HTR-8/SVneo (cell line): ENCODE measurements around the gene MT1H.
"Not testable (repeated sequence)": the region's sequence is repeated elsewhere in the genome, so short reads cannot be mapped to it uniquely, and the experiment has no call there.

ENCODE experiments used
- DNase-seq: peaks from one replicate; pipeline ENCODE4 v3.0.0; 2011; ENCODE audit warnings: low spot score, mixed read lengths; ENCODE audit not compliant: insufficient read length
- FAIRE-seq: peaks from 2 replicates; lab custom pipeline; 2011; peaks lifted over from hg19 to GRCh38; lab: Jason Lieb, UNC

MT1H gene

DNA sequence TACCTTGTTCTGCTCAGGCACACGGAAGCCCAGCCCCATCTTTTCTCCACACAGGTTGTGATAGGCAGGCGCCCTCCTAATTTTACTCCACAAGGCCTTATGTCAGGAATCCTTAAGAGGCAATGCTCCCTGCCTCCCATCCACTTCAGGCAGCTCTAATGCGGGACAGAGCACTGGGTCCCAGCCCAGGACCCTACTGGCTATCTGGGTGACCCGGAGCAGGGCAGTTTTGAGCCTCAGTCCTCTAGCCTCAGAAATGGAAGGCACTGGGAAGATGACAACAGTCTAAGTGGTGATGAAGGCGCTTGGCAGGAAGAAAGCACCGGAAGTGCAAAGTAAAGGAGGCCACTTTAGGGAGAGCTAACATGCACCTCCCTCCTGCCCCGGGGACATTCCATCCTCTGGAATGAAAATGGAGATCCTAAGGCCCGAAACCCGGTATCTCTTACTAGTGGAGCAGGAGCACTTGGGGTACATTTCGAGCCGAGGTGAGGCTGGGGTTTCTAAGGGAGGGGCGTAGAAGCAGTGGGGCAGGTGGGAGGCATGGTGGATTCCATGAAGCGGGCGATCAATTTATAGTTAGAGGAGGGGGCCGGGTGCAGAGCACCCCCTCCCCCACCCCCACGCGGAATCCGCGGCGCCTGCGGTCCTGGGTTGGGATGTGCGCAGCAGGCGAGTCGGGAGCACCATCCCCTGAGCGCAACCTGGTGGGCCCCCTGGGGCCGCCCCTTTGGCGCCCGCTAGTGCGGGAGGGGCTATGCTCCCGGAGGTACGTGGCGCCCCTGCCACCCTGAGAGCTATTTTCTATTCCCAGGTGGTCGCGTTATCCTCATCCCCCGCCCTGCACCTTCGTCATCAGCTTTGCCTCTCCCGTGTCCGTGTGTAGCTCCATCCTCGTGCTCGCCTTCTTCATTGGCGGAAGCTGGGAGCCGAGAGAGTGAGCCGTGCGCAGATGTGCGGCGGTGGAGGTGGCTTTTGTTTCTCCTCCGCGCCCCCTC, 7.0 kb upstream of the MT1H start:
- DNase-seq (no peak), FAIRE-seq (no peak)

DNA sequence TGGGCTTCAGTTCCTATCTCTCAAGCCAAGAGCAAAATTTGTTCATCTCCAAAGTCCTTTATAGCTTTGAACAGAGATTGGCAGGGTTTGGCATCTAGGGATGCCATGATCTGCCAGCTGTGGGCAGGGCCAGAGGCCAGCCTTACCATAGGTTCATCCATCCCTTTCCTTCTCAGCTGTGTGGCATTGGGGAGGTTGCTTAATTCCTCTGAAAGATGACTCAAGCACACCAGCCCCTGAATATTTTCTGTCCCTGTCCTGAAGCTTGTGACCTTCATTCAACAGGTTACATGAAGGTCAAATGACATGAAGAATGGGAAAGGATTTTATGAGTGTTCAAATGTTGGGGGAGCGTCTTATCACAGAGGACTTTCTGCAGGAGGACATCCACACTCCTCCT, 5.1 kb upstream of the MT1H start:
- DNase-seq = no peak
- FAIRE-seq = no peak

DNA sequence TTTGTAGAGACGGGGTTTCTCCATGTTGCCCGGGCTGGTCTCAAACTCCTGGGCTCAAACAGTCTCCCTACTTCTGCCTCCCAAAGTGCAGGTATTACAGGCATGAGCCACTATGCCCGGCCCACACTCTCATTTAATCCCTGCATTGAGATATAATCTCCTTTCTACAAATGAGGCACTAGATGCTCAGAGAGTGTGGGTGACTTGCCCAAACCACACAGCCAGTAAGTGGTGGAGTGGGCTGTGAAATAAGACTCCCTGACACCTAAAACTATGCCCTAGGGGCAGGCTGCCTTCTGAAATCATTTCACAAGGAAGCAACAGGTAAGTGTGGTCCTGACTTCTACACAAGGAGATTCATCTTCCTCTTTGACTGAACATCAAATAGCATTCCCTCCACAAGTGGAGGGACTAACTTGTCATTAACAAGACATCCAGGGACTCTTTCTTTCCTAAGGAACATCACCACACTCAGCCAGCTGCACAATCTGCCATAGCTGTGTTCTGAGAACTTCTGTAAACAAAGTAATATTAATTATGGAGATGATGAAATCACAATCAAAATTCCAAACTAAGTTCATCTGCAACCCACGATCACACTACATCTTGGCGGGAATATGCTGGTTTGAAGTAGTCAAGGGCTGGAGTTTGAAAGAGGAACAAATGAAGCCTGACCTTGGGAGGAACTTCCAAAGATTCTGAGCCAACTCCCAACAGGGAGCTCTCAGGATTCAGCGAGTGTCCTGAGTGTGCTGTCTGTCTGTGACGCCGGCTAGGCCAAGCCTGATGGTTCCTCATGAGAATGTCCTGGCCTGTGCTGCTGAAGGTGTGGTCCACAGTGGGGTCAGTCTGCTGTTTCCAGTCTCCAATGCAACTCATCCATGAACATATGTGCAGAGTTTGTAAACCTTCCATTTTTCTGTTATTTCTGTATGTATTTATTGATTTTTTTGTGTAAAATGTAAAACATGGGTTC, 4.0 kb upstream of the MT1H start:
- peak; percentile 66 for FAIRE-seq
- not testable (repeated sequence) for DNase-seq

DNA sequence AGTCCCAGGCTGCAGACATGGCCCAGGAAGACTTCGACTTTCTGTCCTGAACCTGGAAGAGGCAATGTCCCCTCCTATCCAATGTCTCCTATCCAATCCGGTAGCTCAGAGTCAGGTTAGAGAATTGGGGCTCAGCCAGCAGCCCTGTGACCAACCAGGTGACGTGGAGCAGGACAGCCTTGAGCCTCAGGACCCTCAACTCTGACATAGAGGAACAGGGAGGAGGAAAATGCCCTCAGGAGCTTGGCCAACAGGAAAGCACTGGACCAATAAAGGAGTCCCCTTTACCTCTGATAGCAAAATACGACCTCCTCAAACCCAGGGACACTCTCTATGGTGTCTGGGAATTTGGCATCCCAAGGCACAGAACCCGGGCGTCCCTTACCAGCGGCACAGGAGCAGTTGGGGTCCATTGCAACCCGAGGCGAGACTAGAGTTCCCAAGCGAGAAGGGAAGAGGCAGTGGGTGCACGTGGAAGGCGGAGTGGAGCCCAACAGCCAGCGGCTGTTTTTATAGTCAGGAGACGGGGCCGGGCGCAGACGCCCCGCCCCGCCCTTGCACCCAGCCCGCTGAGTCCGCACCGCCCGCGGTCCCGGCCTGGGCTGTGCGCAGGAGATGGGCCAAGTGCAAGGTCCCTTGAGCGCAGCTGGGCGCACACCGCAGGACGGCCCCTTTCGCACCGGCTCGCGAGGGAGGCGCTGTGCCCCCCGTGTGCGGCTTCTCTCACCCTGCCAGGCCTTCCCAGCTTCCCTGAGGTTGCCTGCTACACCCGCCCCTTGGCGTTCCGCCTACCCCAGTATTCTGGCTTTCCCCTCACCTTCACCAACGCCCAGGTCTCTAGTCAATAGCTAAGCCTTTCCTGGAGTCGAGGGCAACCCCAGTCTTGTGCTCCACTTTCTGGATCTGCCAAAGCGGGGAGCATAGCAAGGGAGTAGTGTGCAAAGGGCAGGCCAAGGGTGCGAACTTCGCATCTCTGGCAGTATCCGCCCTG, 1.7 kb upstream of the MT1H start, which contains the start of gene MT1G:
TSS of gene MT1G (minus strand) at position 485 of the 991 bp plus-strand sequence. CDS start at position 413, 72 bp downstream.
- no peak for FAIRE-seq

GRCh38 chr16:56669840-56670619, 416 bp downstream of the MT1H start:
- no peak for DNase-seq

More for the DNA sequence above, 1.7 kb upstream of the MT1H start, which contains the start of gene MT1G:
- DNase-seq = no peak

GRCh38 chr16:56670620-56670934, 963 bp downstream of the MT1H start:
- FAIRE-seq (no peak), DNase-seq (no peak)

More at GRCh38 chr16:56669840-56670619, 416 bp downstream of the MT1H start:
- no peak for FAIRE-seq

DNA sequence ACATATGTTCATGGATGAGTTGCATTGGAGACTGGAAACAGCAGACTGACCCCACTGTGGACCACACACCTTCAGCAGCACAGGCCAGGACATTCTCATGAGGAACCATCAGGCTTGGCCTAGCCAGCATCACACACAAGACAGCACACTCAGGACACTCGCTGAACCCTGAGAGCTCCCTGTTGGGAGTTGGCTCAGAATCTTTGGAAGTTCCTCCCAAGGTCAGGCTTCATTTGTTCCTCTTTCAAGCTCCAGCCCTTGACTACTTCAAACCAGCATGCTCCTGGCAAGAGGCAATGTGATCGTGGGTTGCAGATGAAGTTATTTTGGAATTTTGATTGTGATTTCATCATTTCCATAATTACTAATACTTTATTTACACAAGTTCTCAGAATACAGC, 2.1 kb downstream of the MT1H start:
- not testable (repeated sequence) for FAIRE-seq, DNase-seq

GRCh38 chr16:56672171-56672570, 2.6 kb downstream of the MT1H start:
- FAIRE-seq = peak; percentile 31
- DNase-seq = not testable (repeated sequence)

DNA sequence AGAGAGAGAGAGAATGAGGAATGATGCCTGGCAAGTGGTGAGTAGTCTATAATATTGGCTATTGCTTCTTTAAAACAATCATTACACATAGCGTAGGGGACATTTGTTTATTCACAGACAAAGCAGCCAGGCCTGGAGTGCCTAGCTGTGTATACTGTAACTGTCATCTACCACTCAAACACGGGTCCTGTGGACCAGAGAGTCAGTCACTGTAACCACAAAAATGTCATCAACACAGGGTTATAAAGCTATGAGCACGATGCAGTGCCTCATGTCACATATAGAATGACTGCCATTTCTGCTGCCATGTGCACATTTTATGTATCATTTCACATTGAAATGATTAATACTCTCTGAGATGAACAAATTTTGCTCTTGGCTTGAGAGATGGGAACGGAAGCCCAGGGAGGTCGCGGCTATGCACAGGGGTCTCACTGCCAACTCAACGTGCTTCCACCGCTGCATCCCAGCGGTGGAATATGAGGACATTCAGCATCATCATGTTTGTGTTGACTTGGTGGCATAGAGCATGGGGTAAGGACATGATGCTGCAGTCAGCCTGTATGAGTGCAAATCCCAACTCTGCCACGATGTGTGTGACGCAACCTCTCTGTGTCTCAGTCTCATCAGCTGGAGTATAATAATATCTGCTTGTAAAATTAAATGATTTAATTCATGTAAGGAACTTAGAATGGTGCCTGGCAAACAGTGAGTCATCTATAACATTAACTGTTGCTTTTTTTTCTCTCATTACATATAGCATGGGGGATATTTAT, 3.3 kb downstream of the MT1H start:
- FAIRE-seq (peak; percentile 33), DNase-seq (no peak)

- no peak for FAIRE-seq
Measured at GRCh38 chr16:56673921-56674320, 4.3 kb downstream of the MT1H start.

DNA sequence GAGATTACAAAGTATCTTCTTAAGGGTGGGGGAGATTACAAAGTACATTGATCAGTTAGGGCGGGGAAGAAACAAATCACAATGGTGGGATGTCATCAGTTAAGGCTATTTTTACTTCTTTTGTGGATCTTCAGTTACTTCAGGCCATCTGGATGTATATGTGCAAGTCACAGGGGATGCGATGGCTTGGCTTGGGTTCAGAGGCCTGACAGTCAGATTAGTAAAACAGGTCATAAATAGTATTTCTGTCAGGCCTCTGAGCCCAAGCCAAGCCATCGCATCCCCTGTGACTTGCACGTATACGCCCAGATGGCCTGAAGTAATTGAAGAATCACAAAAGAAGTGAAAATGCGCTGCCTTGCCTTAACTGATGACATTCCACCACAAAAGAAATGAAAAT, 5.0 kb downstream of the MT1H start:
- FAIRE-seq, DNase-seq: not testable (repeated sequence)

More at GRCh38 chr16:56673921-56674320, 4.3 kb downstream of the MT1H start:
- no peak for DNase-seq

GRCh38 chr16:56675685-56676210, 6.1 kb downstream of the MT1H start:
- DNase-seq (no peak), FAIRE-seq (no peak)

- DNase-seq = no peak
- FAIRE-seq = no peak
Measured at GRCh38 chr16:56677474-56677873, 7.9 kb downstream of the MT1H start.

GRCh38 chr16:56679078-56679730, 9.6 kb downstream of the MT1H start:
- FAIRE-seq (no peak), DNase-seq (no peak)

- FAIRE-seq (no peak), DNase-seq (no peak)
Measured at GRCh38 chr16:56679818-56680217, 10.2 kb downstream of the MT1H start.

DNA sequence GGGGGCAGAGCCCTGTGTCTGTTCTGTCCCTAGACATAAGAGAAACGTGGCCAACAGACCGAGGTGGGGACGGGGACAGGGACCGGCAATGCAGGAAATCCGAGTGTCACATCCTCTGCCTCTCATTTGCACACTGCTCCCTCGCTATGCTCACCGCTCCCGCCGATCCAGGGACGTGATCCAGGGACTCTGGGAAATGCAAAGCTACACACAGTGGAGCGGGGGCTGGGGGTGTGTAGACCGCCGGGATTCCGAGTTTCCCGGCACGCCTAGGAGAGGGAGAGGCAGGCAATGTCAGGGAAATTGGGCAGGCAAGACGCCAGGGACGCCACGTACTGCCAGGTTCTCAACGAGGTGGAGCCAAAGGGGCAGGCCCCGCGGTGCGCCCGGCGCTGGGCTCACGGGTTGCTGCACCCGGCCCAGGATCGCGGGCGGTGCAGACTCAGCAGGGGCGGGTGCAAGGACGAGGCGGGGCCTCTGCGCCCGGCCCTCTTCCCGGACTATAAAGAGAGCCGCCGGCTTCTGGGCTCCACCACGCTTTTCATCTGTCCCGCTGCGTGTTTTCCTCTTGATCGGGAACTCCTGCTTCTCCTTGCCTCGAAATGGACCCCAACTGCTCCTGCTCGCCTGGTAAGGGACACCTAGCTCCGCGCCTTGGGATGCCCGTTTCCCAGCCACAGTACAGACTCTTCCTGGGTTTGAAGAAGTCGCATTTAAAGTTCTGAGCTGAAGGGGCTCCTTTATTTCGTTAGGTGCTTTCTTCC, 12.5 kb downstream of the MT1H start, which contains the start of gene MT1X:
TSS of gene MT1X (plus strand) at position 532 of the 764 bp plus-strand sequence. CDS start at position 603, 71 bp downstream.
- FAIRE-seq = peak; percentile 63
- DNase-seq = peak; percentile 88
